Keratinocyte (primary cell): Measurements from ENCODE around the gene TCF7L2. TPM values are rescaled to one million over a fixed set of nuclear protein-coding genes. Genes with fewer than 3 reads are reported as not detected.

Source experiments
- DNase-seq: peaks from one replicate; pipeline ENCODE4 v3.0.0-alpha.2; 2011; ENCODE audit warnings: low read depth, missing footprints, low spot score
- FAIRE-seq: peaks from 2 replicates; lab custom pipeline; 2011; peaks lifted over from hg19 to GRCh38; lab: Jason Lieb, UNC
- H2AFZ ChIP-seq: 2 replicates; pipeline ENCODE4 v1.6.0; 2012; ENCODE audit warnings: low read length, control low read depth, inconsistent platforms; ENCODE audit not compliant: control insufficient read depth
- H3K27ac ChIP-seq: 2 replicates; pipeline ENCODE4 v1.5.1; 2011; ENCODE audit warnings: low read length; ENCODE audit not compliant: control insufficient read depth, insufficient read depth
- H3K27me3 ChIP-seq: 3 replicates; pipeline ENCODE4 v1.6.0; 2011; ENCODE audit warnings: low read length; ENCODE audit not compliant: control insufficient read depth, insufficient read depth; ENCODE audit errors: extremely low read depth
- H3K36me3 ChIP-seq, 2 experiments: 2 replicates in 1 of 2; 3 replicates in 1 of 2; pipeline ENCODE4 v1.5.1; 2011; ENCODE audit warnings: low read length in 2 of 2, mild to moderate bottlenecking in 1 of 2; ENCODE audit not compliant: control insufficient read depth in 2 of 2, insufficient read depth in 2 of 2; ENCODE audit errors: extremely low read depth in 1 of 2
- H3K4me1 ChIP-seq: 3 replicates; pipeline ENCODE4 v1.5.1; 2011; ENCODE audit warnings: low read length; ENCODE audit not compliant: control insufficient read depth, insufficient read depth; ENCODE audit errors: extremely low read depth
- H3K4me2 ChIP-seq: 3 replicates; pipeline ENCODE4 v1.6.0; 2011; ENCODE audit warnings: low read depth, low read length; ENCODE audit not compliant: control insufficient read depth, insufficient read depth; ENCODE audit errors: extremely low read depth
- H3K4me3 ChIP-seq, 3 experiments: fragments of 200-600 bp in 1 of 3; sonication (generic) in 1 of 3; 2 replicates in 2 of 3; 3 replicates in 1 of 3; pipeline ENCODE4 v1.5.1; 2011 to 2016; ENCODE audit warnings: low read length in 3 of 3, mild to moderate bottlenecking in 3 of 3, control low read depth in 2 of 3, inconsistent platforms in 1 of 3, low read depth in 1 of 3, mixed read lengths in 1 of 3, mixed run types in 1 of 3, moderate library complexity in 1 of 3; ENCODE audit not compliant: control insufficient read depth in 2 of 3, insufficient read depth in 2 of 3; ENCODE audit errors: extremely low read depth in 1 of 3
- H3K79me2 ChIP-seq: 2 replicates; pipeline ENCODE4 v1.6.0; 2012; ENCODE audit warnings: low read length; ENCODE audit not compliant: control insufficient read depth, insufficient read depth
- H3K9ac ChIP-seq: 3 replicates; pipeline ENCODE4 v1.6.0; 2011; ENCODE audit warnings: low read length; ENCODE audit not compliant: control insufficient read depth, insufficient read depth; ENCODE audit errors: extremely low read depth
- H3K9me1 ChIP-seq: 3 replicates; pipeline ENCODE4 v1.6.0; 2011; ENCODE audit warnings: low read length; ENCODE audit not compliant: control insufficient read depth, insufficient read depth; ENCODE audit errors: extremely low read depth
- H3K9me3 ChIP-seq: 2 replicates; pipeline ENCODE4 v1.5.1; 2012; ENCODE audit warnings: low read depth, low read length; ENCODE audit not compliant: control insufficient read depth
- H4K20me1 ChIP-seq: 3 replicates; pipeline ENCODE4 v1.6.0; 2011; ENCODE audit warnings: low read length; ENCODE audit not compliant: control insufficient read depth, insufficient read depth; ENCODE audit errors: extremely low read depth
- CTCF ChIP-seq, 3 experiments: IDR thresholded peaks in 1 of 3; conservative IDR thresholded peaks in 1 of 3; optimal IDR thresholded peaks in 1 of 3; 2 replicates in 2 of 3; 3 replicates in 1 of 3; pipeline versions ENCODE3 to v1.5.1; 2011; ENCODE audit warnings: low read length in 3 of 3, mild to moderate bottlenecking in 3 of 3, moderate library complexity in 2 of 3, control low read depth in 1 of 3, inconsistent platforms in 1 of 3; ENCODE audit not compliant: insufficient read depth in 2 of 3; ENCODE audit errors: extremely low read depth in 1 of 3
- EZH2 ChIP-seq: IDR thresholded peaks from one replicate; pipeline ENCODE4 v1.6.1; 2012; ENCODE audit warnings: inconsistent platforms, mild to moderate bottlenecking, low read length, moderate library complexity
- dilution Hi-C: fragments of 300-500 bp; cut with MboI; formaldehyde crosslinking; loops from one replicate; pipeline ENCODE4 v1.7.0; 2020; ENCODE audit warnings: low sequenced_read_pairs; ENCODE audit not compliant: extremely low pct_ligation_motif_present
- polyA plus RNA-seq, 5 experiments: library from polyadenylated mRNA; depleted of rRNA in 3 of 5; stranded (reverse) in 3 of 5; stranded (forward) in 1 of 5; unstranded in 1 of 5; fragments of >200 nt; gene quantifications; 1 replicate in 1 of 5; 2 replicates in 3 of 5; 3 replicates in 1 of 5; pipeline versions ENCODE4 v1.2.1 to v1.2.3, GENCODE V29; 2011 to 2012; ENCODE audit warnings: missing spikeins in 2 of 5, low read depth in 1 of 5, low replicate concordance in 1 of 5

Gene TCF7L2
- polyA plus RNA-seq, 1 donor (not counting 4 experiments of a cell fraction or from before 2014, with no cell fraction given) = 2.5 TPM

- Histone ChIP-seq H3K9me1 (no peaks in the 10 kb centered on the region), H3K27me3 (no peaks in the 10 kb centered on the region), H3K9me3 (no peaks in the 10 kb centered on the region), H3K9ac (no peak overlapping the region), H3K79me2 (no peaks in the 10 kb centered on the region), H3K4me1 (peaks cover 24% of the 10 kb centered on the region), H3K4me2 (no peak overlapping the region), H3K36me3 (peaks cover 0 to 2% of the 10 kb centered on the region in 2 experiments), H2AFZ (no peak overlapping the region), H4K20me1 (no peaks in the 10 kb centered on the region), H3K4me3 (no peak overlapping the region), H3K27ac (no peak overlapping the region)
- dilution Hi-C loops = no loop called here
- FAIRE-seq (no peak), DNase-seq (no peak)
- TF ChIP-seq CTCF (optimal IDR thresholded peaks at IDR 0.05 in 1 of 3, IDR thresholded peaks at IDR 0.05 in 1 of 3, conservative IDR thresholded peaks at IDR 0.05 in 1 of 3; ENCODE audit: extremely low read depth in 1 of 3, insufficient read depth in 2 of 3, low read length in 3 of 3) (no peak), EZH2 (no peak)
These were observed 141.9 kb downstream of the TCF7L2 start for GRCh38 chr10:113091920-113092319.

GRCh38 chr10:113093188-113094113 lies 143.4 kb downstream of the TCF7L2 start:
- Histone ChIP-seq H2AFZ (no peak overlapping the region), H3K4me3 (peak overlapping the region in 2 of 3 experiments; percentile 7 to 38), H3K9me3 (no peaks in the 10 kb centered on the region), H4K20me1 (no peaks in the 10 kb centered on the region), H3K4me2 (peak overlapping the region; percentile 74), H3K27ac (peak overlapping the region; percentile 63), H3K27me3 (no peaks in the 10 kb centered on the region), H3K4me1 (peaks cover 16% of the 10 kb centered on the region), H3K9ac (peak overlapping the region; percentile 22), H3K36me3 (peaks cover 0 to 2% of the 10 kb centered on the region in 2 experiments), H3K79me2 (no peaks in the 10 kb centered on the region), H3K9me1 (no peaks in the 10 kb centered on the region)
- FAIRE-seq (peak; percentile 73), DNase-seq (peak; percentile 52)
- dilution Hi-C loops = no loop called here
- TF ChIP-seq EZH2 = no peak
- no peak for TF ChIP-seq CTCF (optimal IDR thresholded peaks at IDR 0.05 in 1 of 3, IDR thresholded peaks at IDR 0.05 in 1 of 3, conservative IDR thresholded peaks at IDR 0.05 in 1 of 3; ENCODE audit: extremely low read depth in 1 of 3, insufficient read depth in 2 of 3, low read length in 3 of 3)
